ENCODE results near the gene IQSEC1.

GRCh38 chr3:13121553-13122001 is 48.3 kb upstream of the IQSEC1 start:
- peak; percentile 85 for TF ChIP-seq REST (IDR thresholded peaks at IDR 0.05; ENCODE audit: low read depth)
- no peak for TF ChIP-seq USF1 (IDR thresholded peaks at IDR 0.05)

All from Ishikawa (cell line).